ENCODE data around the gene DLEC1. TPM values are rescaled to one million over a fixed set of nuclear protein-coding genes. Genes with fewer than 3 reads are reported as not detected.

The DLEC1 gene
- total RNA-seq, 1 experiment from 2014 or later = 0.10 TPM

- DNase-seq (ENCODE audit: low spot score) = peak; percentile 95
These were observed 98.0 kb downstream of the DLEC1 start, which contains the start of gene ACAA1 for GRCh38 chr3:38136777-38137614. TSS of gene ACAA1 (minus strand) at chr3:38137127. CDS start at chr3:38137035, 92 bp downstream.

- DNase-seq (ENCODE audit: low spot score) = no peak
These were observed 98.8 kb downstream of the DLEC1 start for GRCh38 chr3:38137615-38138348.

GRCh38 chr3:38138349-38139190 lies 99.6 kb downstream of the DLEC1 start, which contains the start of gene MYD88:
TSS of gene MYD88 (plus strand) at chr3:38138661. CDS start at chr3:38138701, 40 bp downstream.
- no peak for DNase-seq (ENCODE audit: low spot score)

GRCh38 chr3:38139191-38139590 lies 100.2 kb downstream of the DLEC1 start:
- no peak for DNase-seq (ENCODE audit: low spot score)

- no peak for DNase-seq (ENCODE audit: low spot score)
These were observed 100.6 kb downstream of the DLEC1 start for GRCh38 chr3:38139652-38140051.

GRCh38 chr3:38140326-38141172 lies 101.5 kb downstream of the DLEC1 start:
- DNase-seq (ENCODE audit: low spot score) = no peak

GRCh38 chr3:38141173-38141951 lies 102.4 kb downstream of the DLEC1 start:
- no peak for DNase-seq (ENCODE audit: low spot score)

- no peak for DNase-seq (ENCODE audit: low spot score)
These were observed 102.9 kb downstream of the DLEC1 start for GRCh38 chr3:38141952-38142273.

GRCh38 chr3:38142959-38143358 lies 104.0 kb downstream of the DLEC1 start:
- no peak for DNase-seq (ENCODE audit: low spot score)

GRCh38 chr3:38143511-38143910 lies 104.5 kb downstream of the DLEC1 start:
- DNase-seq (ENCODE audit: low spot score) = no peak

- DNase-seq (ENCODE audit: low spot score) = no peak
These were observed 107.5 kb downstream of the DLEC1 start for GRCh38 chr3:38146504-38146903.

- DNase-seq (ENCODE audit: low spot score) = no peak
These were observed 108.4 kb downstream of the DLEC1 start for GRCh38 chr3:38147421-38147820.

- no peak for DNase-seq (ENCODE audit: low spot score)
These were observed 109.4 kb downstream of the DLEC1 start for GRCh38 chr3:38148311-38148882.

GRCh38 chr3:38149708-38150107 lies 110.7 kb downstream of the DLEC1 start:
- DNase-seq (ENCODE audit: low spot score) = no peak

GRCh38 chr3:38150780-38151528 lies 111.9 kb downstream of the DLEC1 start:
- DNase-seq (ENCODE audit: low spot score) = no peak

- no peak for DNase-seq (ENCODE audit: low spot score)
These were observed 112.8 kb downstream of the DLEC1 start for GRCh38 chr3:38151667-38152265.

- DNase-seq (ENCODE audit: low spot score) = no peak
These were observed 113.6 kb downstream of the DLEC1 start for GRCh38 chr3:38152609-38153008.

GRCh38 chr3:38153221-38153620 lies 114.2 kb downstream of the DLEC1 start:
- no peak for DNase-seq (ENCODE audit: low spot score)

GRCh38 chr3:38154033-38154494 lies 115.1 kb downstream of the DLEC1 start:
- peak; percentile 18 for DNase-seq (ENCODE audit: low spot score)
